ENCODE results near the gene TRIP12. TPM values are rescaled to one million over a fixed set of nuclear protein-coding genes. Genes with fewer than 3 reads are reported as not detected.

TRIP12 gene
- total RNA-seq, 1 donor from 2014 or later: 79.4 TPM

- no peaks in the 10 kb centered on the region for H3K27me3 ChIP-seq
- peaks cover 0 to 6% of the 10 kb centered on the region in 2 donors for H3K36me3 ChIP-seq
- H3K27ac ChIP-seq: peak overlapping the region; percentile 99
- H3K4me3 ChIP-seq: peak overlapping the region; percentile 95 to 98
- no peak for TF ChIP-seq CTCF (IDR thresholded peaks at IDR 0.05)
- peaks cover 0 to 10% of the 10 kb centered on the region in 2 donors for H3K4me1 ChIP-seq
- no peak for DNase-seq (ENCODE audit: low spot score in 2 of 2)
- H3K9me3 ChIP-seq: no peaks in the 10 kb centered on the region
- intact Hi-C loops (cut with DNase I): loop anchor here (2.0 to 5.0 kb wide), 2 partner anchors 497 to 1545 kb away; partner anchors contain the start of genes NCL and SP100
Observed at GRCh38 chr2:229920011-229920641, 1.7 kb downstream of the TRIP12 start.

- Histone ChIP-seq H3K27ac (no peak overlapping the region), H3K4me3 (no peak overlapping the region), H3K4me1 (peaks cover 0 to 12% of the 10 kb centered on the region in 2 donors), H3K27me3 (no peaks in the 10 kb centered on the region), H3K36me3 (peaks cover 0 to 6% of the 10 kb centered on the region in 2 donors), H3K9me3 (no peaks in the 10 kb centered on the region)
- intact Hi-C loops (cut with DNase I): loop anchor here (1.0 kb wide), 1 partner anchor 10 kb away; no protein-coding TSS in a partner anchor
- TF ChIP-seq CTCF (IDR thresholded peaks at IDR 0.05): no peak
- DNase-seq (ENCODE audit: low spot score in 2 of 2): no peak
Observed at GRCh38 chr2:229917793-229918192, 4.0 kb downstream of the TRIP12 start.

- no peak for TF ChIP-seq CTCF (IDR thresholded peaks at IDR 0.05)
Observed at GRCh38 chr2:229914171-229914570, 7.6 kb downstream of the TRIP12 start.

GRCh38 chr2:229910832-229911412 is 10.9 kb downstream of the TRIP12 start:
- Histone ChIP-seq H3K9me3 (no peaks in the 10 kb centered on the region), H3K27me3 (no peaks in the 10 kb centered on the region), H3K4me3 (no peak overlapping the region), H3K27ac (peak overlapping the region in 1 of 2 donors; percentile 10), H3K4me1 (peaks cover 0 to 19% of the 10 kb centered on the region in 2 donors), H3K36me3 (peaks cover 8 to 12% of the 10 kb centered on the region in 2 donors)
- no peak for DNase-seq (ENCODE audit: low spot score in 2 of 2)
- intact Hi-C loops (cut with DNase I): no loop called here
- TF ChIP-seq CTCF (IDR thresholded peaks at IDR 0.05): no peak

More at GRCh38 chr2:229914171-229914570, 7.6 kb downstream of the TRIP12 start:
- H3K4me1 ChIP-seq: peaks cover 0 to 24% of the 10 kb centered on the region in 2 donors
- H3K27me3 ChIP-seq: no peaks in the 10 kb centered on the region
- intact Hi-C loops (cut with DNase I): no loop called here
- H3K27ac ChIP-seq: no peak overlapping the region
- H3K4me3 ChIP-seq: no peak overlapping the region
- peaks cover 0 to 6% of the 10 kb centered on the region in 2 donors for H3K36me3 ChIP-seq
- no peak for DNase-seq (ENCODE audit: low spot score in 2 of 2)
- H3K9me3 ChIP-seq: no peaks in the 10 kb centered on the region

- H3K4me1 ChIP-seq: peaks cover 0 to 19% of the 10 kb centered on the region in 2 donors
- H3K36me3 ChIP-seq: peaks cover 8 to 12% of the 10 kb centered on the region in 2 donors
- intact Hi-C loops (cut with DNase I): no loop called here
- peak overlapping the region in 1 of 2 donors; percentile 10 for H3K27ac ChIP-seq
- no peak for TF ChIP-seq CTCF (IDR thresholded peaks at IDR 0.05)
- H3K4me3 ChIP-seq: no peak overlapping the region
- no peaks in the 10 kb centered on the region for H3K9me3 ChIP-seq
- DNase-seq (ENCODE audit: low spot score in 2 of 2): no peak
- no peaks in the 10 kb centered on the region for H3K27me3 ChIP-seq
Observed at GRCh38 chr2:229910147-229910831, 11.5 kb downstream of the TRIP12 start.
